Hematopoietic multipotent progenitor cell (in vitro differentiated cells): ENCODE data around the gene EYA2. TPM values are rescaled to one million over a fixed set of nuclear protein-coding genes. Genes with fewer than 3 reads are reported as not detected.

Experiments used
- DNase-seq, 3 donors: peaks; one replicate each; pipeline ENCODE4 v3.0.0-alpha.2; 2011 to 2015; ENCODE audit warnings: low read depth in 2 of 3, low spot score in 2 of 3
- total RNA-seq: library from RNA; depleted of rRNA; stranded (reverse); fragments of >200 nt; gene quantifications from one replicate; pipeline ENCODE4 v1.2.3, GENCODE V29; 2012

Gene EYA2
- total RNA-seq, 1 donor = not detected

DNA sequence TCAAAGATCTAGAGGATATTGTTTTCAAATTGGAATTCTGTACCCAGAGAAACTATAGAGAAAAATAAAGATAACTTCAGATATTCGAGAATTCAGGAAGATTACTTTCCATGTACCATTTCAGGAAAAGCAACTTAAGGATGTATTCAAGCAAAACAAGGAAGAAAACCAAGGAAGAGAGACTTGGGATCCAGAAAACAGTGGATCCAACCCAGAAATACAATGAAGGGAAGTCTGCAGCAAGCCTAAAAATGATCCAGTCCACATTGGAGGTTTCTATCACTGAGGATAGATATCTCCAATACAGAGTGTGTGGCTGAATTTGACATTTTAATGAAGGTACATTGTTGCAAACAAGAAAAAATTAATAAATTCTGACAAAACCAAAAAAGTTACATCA lies 201.0 kb downstream of the EYA2 start:
- DNase-seq = no peak

DNA sequence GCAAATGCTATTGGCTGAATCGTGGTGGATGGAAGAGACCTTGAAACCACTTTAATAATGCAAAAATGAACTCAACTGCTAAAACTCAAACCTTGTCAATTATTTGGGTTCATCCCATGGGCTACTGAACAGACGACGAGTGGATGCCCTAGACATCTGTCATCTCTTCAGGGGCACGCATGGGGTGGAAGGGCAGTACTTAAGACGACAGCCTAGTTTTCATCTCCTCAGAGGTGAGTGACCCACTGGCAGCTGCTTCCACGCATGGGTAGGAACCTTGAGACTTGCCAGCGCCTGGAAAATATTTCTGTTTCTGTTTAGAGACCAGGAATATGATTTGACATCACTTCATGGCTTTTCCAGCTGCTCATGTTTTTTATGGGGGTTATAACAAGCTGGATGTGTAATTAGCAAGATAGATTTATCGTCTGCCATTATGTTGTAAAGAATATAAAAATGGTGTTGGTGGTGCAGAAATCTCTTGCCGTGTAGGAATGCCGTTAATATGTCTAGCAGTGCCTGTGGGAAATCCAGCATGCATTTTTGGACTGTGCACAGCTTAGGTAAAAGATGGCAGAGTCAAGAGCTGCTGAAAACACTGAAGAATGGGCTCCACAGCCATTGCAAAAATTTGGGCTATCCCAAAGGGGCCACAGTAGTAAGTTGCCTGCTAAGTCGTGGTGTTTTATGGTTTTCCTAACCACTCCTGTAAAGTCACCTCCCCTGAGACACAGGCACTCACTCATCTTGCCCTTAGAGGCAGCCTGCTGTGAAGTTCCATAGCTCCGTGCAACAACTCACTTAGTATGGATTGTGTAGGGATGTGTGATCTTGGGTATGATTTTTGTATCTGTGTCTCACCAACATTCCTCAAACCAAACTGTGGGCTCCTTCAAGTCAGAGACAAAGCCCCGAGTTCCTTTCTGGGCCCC lies 203.3 kb downstream of the EYA2 start:
- DNase-seq = no peak

DNA sequence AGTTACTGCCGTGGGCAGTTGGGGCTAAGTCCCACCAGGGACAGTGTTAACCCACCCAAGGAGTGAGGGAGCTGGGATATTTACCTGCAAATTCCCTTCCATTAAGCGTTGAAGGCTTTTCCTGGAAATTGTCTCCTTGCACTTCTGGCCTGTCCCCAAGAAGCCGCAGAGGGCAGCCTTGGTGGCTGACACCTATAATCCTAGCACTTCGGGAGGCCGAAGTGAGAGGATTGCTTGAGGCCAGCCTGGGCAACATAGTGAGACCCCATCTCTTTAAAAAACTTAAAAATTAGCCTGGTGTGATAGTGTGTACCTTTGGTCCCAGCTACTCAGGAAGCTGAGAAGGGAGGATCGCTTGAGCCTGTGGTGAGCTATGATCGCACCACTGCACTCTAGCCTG lies 204.4 kb downstream of the EYA2 start:
- DNase-seq = no peak

DNA sequence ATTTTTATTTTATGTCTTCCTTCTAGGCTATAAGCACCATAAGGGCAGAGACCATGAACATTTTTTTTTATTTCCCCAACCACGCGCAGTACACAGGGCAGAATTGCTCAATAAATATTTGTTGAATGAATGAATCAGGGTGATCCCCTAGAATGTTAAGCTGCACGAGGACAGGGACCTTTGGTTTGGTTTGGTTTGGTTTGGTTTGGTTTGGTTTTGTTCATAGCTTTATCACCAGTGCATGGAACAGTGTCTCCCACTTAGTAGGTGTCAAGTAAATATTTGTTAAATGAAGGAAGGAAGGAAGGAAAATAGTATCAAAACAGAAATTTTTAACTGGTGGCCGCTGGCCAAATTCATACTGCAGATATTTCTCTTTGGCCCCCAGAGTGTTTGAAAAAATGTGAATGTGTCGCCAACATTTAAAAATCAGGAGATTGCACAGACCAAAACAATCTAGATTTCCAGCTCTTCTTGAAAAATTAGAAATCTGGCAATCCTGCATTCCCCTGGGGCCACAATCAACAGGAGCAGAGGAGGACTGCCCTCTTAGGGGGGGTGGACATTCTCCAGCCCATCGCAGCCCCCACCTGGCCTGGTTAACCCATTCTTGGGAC lies 205.3 kb downstream of the EYA2 start:
- DNase-seq = no peak

DNA sequence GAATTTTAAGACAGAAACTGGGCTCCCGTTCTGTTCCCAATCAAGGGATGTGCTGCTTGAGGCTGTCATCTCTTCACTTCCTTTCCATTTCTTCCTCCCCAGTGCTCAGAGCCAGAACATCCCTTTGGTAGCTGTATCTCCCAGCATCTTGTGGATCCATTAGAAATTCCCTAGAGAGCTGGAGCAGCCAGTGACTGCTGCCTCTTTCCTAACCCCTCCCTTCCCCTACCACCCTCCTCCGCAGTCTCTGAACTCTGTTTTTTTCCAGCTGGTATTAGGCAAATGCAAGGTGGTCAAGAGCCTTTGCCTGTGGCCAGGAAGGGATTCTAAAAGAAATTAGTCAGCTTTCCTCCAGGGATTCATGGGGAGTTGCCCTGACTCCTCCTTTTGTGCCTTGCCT lies 208.0 kb downstream of the EYA2 start:
- no peak for DNase-seq

DNA sequence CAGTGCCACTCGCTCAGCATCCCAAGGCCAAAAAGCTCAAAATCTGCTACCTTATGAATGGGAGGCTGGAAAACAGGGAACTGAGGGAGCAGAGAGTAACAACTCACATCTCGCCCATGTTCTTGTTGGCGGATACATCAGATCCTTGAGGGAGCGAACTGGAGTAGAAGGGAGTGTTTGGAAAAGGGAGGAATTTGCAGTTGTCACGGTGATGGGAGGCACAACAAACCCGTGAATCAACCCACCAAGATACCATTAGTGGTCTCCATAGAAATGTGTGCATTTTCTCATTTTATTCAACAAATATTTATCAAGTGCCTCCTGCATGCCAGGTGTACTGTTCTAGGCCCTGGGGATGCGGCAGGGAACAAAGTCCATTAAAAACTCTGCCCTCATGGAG lies 212.1 kb downstream of the EYA2 start:
- no peak for DNase-seq

DNA sequence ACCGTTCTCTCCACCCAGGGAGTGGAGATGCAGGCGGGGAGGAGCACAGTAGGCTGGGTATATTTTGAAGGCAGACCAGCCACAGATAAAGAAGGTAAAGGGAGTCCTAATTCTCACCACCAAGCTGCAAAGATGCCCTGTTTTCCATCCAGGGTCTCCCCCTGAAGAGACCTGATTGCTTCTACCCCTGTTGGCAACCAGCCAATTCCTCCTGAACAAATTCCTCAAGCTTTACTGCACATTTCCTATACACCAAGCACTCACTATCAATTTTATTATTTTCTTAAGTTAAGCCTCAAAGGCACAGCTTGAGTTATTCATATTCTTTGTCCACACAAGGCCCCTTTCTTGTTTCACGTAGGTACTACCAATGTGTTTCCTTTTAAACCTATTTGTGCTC lies 214.4 kb downstream of the EYA2 start:
- no peak for DNase-seq

DNA sequence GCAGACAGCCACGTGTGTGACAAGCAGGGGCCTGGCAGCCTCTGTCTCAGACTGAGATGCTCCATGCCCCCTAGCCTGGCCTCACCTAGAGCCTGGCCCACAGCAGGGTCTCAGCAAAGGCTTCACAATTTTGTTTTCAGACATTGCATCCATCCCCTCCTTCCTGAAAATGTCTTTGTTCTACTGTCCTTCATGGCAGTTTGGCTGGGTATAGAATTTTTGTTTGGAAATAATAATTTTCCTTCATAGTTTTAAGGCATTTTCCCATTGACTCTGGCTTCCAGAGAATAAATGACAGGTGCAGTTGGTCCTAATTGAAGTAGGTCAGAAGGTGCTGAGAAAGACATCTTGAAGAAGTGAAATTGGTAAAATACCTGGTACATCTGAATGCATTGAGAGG lies 216.2 kb downstream of the EYA2 start:
- DNase-seq = no peak

DNA sequence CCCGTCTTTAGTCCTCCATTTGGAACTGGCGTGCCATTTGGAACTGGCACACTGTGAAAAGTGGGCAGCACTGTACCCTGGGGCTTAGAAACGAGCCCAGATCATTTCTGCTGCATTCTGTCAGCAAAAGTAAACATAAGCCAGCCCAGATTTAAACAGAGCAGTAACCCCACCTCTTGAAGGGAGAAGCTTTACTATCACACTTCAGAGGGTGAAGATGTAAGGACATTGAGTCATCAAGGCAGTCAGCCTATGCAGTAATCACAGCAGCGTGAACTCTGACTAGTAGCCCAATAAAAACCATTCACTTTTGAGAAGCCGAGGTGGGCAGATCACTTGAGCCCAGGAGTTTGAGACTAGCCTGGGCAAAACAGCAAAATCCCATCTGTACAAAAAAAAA lies 216.9 kb downstream of the EYA2 start:
- no peak for DNase-seq

DNA sequence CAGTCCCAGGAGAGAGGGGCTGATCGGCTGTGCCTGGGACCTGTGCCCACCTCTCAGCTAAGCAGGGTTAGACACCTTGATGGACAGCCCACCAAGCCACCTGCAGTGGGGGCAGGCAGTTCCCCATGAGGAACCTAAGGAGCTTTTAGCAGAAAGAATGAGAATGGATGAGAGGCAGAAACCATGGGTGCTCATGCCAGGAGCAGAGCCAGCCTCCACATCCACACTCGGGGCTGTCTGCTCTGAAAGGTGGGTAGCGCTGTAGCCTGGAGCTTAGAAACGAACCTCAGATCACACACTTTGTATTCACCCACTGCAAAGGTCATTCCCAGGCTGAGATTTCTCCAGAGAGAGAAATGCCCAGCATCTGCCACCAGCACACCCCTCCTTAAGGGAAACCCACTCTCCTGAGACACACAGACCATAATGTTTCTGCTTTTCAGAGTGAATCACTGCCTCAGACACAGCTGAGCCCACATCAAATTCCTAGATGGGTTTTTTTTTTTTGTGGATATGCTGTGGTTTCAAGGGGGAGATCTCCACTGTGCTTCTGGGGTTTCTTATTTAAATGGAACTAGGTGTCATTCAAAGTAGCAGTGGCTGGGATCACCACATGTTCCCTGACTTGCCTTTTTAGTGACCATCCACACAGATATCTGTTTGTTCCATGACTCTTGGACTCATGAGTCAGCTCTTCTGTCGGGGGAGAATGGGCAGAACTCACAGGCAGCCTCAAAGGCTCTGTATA lies 218.9 kb downstream of the EYA2 start:
- no peak for DNase-seq

DNA sequence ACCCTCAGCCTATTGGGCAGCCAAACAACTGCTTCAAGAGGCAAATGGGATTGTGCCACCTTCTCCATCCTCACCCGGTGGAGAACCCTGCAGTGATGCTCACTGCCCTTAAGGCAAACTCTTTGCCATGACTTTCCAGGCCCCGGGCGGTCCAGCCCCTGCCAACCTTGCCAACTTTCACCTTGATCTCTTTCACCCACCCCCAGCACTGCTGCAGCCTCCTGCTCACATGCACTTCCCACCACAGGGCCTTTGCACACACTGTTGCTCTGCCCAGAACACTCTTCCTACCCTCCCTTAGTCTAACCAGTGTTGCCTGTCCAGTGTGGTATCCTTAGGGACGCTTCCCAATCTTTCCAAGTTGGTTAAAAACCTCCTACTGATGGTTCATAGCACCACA lies 221.1 kb downstream of the EYA2 start:
- DNase-seq = no peak

DNA sequence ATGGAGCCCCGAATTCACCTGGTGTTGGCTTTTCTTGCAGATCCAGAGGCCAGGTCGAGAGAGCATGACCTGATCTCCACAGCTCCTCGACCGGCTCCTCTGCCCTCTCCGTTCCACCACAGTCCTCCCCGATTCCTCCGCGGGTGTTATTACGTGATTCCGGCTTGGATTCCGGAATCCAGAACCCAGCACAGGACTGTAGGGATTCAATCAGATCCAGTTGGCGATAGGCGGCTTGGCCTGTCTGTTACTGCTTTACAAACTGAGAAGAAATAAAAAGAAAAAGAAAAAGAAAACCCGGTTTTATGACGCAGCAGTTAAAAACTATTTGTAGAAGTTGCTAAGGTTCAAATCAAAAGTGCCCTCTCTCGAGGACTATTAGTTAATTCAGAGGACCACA lies 222.7 kb downstream of the EYA2 start:
- no peak for DNase-seq

DNA sequence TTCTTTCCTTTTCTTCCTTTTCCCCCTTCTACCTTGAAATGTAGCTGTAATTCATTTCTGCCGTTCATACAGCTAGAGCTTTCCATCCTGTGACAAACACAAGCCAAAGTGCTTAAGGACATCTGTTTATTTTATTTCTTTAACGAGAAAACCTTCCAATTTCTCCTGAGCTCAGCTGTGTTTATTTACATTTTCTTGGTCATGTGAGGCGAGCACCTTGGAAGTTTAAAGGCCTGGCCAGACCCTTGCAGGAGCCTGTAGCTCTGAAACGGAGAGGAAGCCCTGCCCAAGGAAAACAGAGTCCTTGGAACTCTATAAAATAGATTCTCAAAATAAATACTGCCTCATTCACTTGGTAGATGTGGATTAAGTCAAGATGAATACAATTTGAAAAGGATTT lies 223.1 kb downstream of the EYA2 start:
- DNase-seq = no peak

DNA sequence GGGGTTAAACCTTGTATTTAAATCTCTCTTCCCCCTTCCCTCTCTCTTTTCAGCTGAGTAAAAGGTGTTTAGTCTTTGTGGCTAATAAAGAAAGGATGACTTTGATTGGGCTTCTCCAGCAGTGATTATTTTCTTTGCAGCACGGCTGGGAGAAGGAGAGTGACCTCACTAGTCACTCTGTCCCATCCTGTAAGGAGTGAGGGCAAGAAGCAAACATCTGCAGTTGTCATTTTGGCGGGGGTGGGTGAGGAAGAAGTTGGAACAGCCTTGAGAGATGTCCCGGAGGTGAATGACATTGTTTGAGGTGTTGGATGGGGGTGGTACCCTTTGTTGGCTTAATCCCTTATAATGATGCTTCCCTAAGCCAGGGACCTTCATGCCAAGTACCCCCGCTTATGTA lies 223.6 kb downstream of the EYA2 start:
- DNase-seq = no peak

DNA sequence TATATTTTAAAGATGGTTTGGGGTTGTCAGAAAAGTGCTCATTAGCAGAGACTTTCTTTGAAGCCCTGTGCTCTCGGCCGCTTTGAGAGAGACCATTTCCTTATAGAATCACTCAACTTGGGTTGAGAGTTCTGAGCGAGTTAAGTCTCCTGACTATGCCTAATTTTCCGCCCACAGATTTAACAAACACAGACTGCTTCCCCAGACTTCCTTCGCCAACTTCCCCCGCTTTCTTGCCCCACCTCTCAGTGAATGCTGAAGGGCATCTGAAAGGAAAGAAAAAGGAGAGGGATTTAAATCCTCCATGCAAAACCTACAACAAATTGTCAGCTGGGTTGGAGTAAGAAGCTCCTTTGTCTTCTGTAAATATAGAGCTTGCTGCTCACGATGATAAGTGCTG lies 224.0 kb downstream of the EYA2 start:
- DNase-seq = no peak

DNA sequence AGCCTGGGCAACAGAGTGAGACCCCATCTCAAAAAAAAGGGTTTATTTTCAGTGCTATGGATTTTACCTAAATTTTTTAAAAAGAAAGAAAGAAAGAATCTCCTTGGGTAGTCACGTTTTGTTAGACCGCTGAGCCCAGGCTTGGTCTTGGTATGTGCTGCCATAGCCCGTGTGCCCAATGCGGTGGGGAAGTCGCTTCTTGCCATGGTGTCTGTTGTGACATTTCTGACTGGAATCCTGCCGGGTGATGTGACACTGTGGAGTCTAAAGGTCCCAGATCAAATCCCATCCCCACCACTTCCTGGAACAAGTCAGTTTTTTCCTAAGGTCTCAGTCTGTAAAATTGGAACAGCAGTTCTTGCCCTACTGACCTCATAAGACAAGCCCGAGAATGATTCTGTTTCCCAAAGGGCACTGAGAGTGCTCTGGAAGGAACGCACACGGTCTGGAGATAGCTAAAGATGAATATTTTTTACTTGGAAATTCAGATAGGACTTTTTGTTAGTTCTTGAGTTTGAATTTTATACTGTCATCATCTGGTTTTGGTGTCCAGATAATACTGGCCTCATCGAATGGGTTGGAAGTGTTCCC lies 225.8 kb downstream of the EYA2 start:
- no peak for DNase-seq

DNA sequence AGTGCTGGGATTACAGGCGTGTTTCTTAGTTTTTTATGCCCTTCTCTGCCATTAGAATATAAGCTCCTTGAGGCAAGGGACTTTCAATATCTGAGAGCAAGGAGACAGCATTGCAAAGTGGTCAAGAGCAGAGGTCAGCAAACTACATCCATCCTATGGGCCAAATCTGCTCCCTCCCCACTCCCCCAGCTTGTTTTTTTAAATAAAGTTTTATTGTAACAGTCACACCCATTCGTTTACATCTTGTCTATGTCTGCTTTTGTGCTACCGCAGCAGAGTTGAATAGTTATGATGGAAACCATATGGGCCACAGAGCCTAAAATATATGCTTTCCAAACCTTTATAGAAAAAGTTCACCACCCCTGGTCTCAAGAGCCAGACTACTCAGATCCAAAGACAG lies 227.9 kb downstream of the EYA2 start:
- no peak for DNase-seq

DNA sequence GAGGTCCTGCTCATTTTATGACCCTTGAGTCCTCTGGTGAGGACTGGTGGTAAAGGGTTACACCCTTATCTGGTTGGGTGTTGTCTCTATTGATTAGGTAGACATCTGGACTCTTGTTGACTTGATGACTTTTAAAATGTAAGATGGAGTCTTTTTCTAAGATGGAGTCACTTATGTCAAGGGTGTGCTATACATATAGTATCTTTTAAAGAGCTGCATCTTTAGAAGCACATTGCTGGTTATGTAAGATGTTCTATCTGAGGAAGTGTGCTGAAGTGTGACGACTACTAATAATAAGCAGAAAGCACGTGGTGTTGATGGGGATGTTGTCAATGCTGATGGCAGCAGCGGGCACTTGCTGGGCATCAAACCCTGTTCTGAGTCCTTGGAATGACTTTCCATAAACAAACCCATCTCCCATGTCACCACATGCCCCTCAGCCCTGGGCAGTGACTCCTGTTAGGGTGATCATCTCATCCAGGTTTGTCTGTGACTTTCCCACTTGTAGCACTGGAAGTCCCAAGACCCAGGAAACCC lies 229.6 kb downstream of the EYA2 start:
- no peak for DNase-seq

DNA sequence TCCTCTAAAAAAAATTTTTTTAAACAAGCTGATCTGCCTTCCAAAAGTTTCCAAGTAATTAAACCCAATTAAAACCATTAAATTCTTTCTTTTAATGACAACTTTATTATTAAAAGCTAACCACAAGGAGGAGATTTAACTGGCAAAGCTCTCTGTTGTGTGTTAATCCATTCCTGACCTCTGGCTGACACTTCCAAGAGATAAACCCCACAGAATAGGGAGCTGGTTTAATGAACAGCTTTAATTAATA lies 230.8 kb downstream of the EYA2 start:
- no peak for DNase-seq

DNA sequence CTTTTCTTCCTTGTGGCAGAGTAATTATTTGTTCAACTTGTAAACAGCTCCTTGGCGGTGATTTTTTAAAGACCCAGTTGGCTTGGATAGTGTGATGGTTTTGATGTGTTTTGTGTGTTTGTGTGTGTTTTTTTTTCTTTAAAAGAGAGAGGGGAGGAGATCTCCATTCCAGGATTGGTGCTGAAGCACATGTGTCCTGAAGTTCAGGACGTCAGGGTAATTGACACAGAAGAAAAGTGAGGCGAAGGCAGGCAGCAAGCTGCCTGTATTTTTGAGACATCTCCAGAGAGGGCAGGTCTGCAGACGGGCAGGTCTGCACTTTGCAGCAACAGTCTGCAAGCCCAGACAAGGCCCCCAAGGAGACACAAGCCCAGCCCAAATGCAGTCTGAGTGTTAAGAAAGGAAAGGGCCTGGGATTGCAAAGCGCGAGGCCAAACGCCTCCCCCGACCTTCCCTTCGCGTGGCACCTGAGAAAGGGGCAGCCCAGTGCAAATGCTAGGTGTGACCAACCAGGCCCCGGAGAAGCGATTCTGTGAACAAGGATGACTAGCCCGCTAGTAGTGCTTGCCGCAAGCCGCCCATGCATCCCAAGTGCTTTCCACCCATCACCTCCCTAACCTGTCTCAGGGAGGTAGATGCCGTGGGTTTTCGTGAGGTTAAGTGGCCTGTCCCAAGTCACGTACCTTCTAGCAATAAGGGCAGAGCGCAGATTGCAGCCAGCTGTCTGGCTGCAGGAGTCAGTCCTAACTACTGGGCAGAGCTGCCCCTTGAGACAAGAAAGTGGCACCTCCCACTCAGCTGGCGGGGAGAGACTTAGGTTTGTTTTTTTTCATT lies 231.3 kb downstream of the EYA2 start:
- DNase-seq = no peak
